ENCODE data around the gene GOLGA6A.
"Not testable (repeated sequence)": the region's sequence is repeated elsewhere in the genome, so short reads cannot be mapped to it uniquely, and the experiment has no call there.

- TF ChIP-seq CTCF (IDR thresholded peaks at IDR 0.05; ENCODE audit: low read length); EZH2 (IDR thresholded peaks at IDR 0.05; ENCODE audit: borderline replicate concordance, low read length): not testable (repeated sequence)
Observed at GRCh38 chr15:74063425-74064146, 18.8 kb downstream of the GOLGA6A start.

All from OCI-LY1 (cell line).